ENCODE results near the gene TCF4. TPM values are rescaled to one million over a fixed set of nuclear protein-coding genes. Genes with fewer than 3 reads are reported as not detected.

The TCF4 gene
- total RNA-seq, 4 donors from 2014 or later, result 114 to 190 (median 132) TPM

DNA sequence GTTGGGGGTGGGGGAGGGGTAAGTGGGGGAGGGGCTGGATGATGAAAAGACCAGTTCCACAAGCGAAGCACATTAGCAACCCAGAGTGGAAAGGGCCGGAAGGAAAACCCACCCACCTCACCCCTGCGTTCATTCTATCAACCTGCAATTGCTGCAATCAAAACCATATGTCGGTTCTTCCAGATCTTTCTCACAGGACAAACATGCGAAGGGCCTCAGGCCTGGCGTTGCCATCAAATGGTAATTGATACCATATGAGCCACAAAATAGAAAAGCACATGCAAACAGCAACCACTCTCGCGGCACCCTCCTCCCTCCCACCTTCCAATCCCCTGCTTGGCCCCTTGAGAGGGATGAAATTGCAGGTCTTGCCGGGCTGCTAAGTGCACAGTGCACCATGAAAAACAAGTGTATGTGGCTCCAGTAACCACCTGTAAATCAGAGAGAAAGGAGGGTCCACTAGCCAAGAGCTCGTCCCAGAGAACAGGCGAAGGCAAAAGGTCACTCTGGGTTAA lies 287.5 kb downstream of the TCF4 start:
- no peak for DNase-seq
- Histone ChIP-seq H3K4me1 (peaks cover 0 to 19% of the 10 kb centered on the region in 2 donors), H3K9me3 (no peaks in the 10 kb centered on the region), H3K27me3 (no peaks in the 10 kb centered on the region), H3K4me3 (replicated peaks in 1 of 3) (no peak overlapping the region), H3K36me3 (no peaks in the 10 kb centered on the region), H3K27ac (no peak overlapping the region)
- 68 to 71% methylated on average over 11 of the region's 11 CpGs for WGBS, 2 donors
- TF ChIP-seq POLR2A (IDR thresholded peaks at IDR 0.05), result no peak
- TF ChIP-seq, protein P1, sequence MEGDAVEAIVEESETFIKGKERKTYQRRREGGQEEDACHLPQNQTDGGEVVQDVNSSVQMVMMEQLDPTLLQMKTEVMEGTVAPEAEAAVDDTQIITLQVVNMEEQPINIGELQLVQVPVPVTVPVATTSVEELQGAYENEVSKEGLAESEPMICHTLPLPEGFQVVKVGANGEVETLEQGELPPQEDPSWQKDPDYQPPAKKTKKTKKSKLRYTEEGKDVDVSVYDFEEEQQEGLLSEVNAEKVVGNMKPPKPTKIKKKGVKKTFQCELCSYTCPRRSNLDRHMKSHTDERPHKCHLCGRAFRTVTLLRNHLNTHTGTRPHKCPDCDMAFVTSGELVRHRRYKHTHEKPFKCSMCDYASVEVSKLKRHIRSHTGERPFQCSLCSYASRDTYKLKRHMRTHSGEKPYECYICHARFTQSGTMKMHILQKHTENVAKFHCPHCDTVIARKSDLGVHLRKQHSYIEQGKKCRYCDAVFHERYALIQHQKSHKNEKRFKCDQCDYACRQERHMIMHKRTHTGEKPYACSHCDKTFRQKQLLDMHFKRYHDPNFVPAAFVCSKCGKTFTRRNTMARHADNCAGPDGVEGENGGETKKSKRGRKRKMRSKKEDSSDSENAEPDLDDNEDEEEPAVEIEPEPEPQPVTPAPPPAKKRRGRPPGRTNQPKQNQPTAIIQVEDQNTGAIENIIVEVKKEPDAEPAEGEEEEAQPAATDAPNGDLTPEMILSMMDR (IDR thresholded peaks at IDR 0.05), result no peak
- intact Hi-C loops (cut with DNase I), result no loop called here

DNA sequence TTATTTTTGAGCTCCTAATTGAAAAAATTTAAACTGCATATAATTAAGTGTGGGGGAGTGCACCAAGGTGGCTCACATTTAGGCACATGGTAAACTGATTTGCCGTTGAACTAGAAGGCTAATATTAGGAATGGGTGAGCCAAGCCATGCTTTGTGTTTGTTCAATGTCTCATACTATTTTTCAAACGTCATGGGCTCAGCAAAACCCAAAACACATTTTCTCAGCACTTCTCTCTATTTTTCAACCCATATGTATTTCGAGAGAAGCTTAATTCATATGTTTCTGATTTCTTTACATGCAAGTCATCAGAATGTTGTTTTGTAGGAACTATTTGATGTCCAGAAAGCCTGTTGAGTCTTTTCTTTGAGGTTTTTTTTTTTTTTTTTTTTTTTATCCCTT lies 291.2 kb downstream of the TCF4 start:
- DNase-seq, result no peak
- Histone ChIP-seq H3K27me3 (no peaks in the 10 kb centered on the region), H3K4me1 (peaks cover 0 to 7% of the 10 kb centered on the region in 2 donors), H3K4me3 (replicated peaks in 1 of 3) (no peak overlapping the region), H3K27ac (no peak overlapping the region), H3K36me3 (no peaks in the 10 kb centered on the region), H3K9me3 (no peaks in the 10 kb centered on the region)
- intact Hi-C loops (cut with DNase I), result no loop called here
- TF ChIP-seq, protein P1 (IDR thresholded peaks at IDR 0.05), result no peak
- TF ChIP-seq POLR2A (IDR thresholded peaks at IDR 0.05), result no peak
- WGBS, 2 donors, result 86 to 87% methylated on average over 3 of the region's 3 CpGs

DNA sequence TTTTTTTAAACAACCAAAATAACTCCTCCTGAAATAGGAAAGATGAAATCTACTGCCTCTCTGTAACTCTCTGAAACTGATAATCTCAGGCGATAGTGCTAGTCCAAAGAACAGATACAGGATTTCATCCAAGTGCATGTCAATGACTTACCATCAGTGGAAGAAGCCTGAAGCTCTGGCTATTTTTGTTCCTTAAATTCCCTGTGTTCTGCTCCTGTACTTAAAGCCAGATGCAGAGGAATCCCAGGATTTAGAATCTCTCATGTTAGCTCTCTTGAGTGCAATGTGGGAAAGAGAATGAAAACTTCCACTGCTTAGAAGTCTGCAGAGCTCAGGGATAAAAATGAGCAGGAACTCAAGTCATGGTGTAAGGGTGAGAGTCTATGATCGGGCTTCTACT lies 291.9 kb downstream of the TCF4 start:
- no peak overlapping the region for H3K4me3 ChIP-seq (replicated peaks in 1 of 3)
- DNase-seq, result no peak
- peaks cover 0 to 7% of the 10 kb centered on the region in 2 donors for H3K4me1 ChIP-seq
- H3K27me3 ChIP-seq, result no peaks in the 10 kb centered on the region
- intact Hi-C loops (cut with DNase I), result no loop called here
- H3K9me3 ChIP-seq, result no peaks in the 10 kb centered on the region
- H3K27ac ChIP-seq, result no peak overlapping the region
- no peaks in the 10 kb centered on the region for H3K36me3 ChIP-seq
- TF ChIP-seq, protein P1 (IDR thresholded peaks at IDR 0.05), result no peak
- no peak for TF ChIP-seq POLR2A (IDR thresholded peaks at IDR 0.05)
- 84 to 88% methylated on average over 2 of the region's 2 CpGs for WGBS, 2 donors

DNA sequence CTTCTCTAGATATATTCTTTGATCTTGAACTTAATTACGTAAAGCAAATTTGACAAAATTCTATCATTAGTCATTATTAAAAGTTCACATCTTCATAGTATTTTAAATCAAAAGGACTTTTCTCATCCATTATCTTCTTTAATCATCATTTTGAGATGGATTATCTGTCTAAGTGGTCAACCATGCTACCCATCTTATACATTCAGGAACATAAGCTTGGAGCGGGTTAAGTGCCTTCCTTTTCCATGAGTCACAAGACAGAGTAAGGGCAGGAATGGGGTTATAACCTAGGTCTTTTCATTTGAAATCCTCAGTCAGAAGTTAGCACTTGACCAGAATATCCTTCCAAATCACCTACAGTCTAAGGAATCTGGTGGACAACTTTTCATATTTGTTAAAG lies 297.1 kb downstream of the TCF4 start:
- no peak overlapping the region for H3K4me3 ChIP-seq (replicated peaks in 1 of 3)
- H3K4me1 ChIP-seq, result peaks cover 7 to 30% of the 10 kb centered on the region in 2 donors
- H3K27me3 ChIP-seq, result no peaks in the 10 kb centered on the region
- intact Hi-C loops (cut with DNase I), result no loop called here
- 95 to 99% methylated on average over 2 of the region's 2 CpGs for WGBS, 2 donors
- no peak for TF ChIP-seq POLR2A (IDR thresholded peaks at IDR 0.05)
- TF ChIP-seq, protein P1 (IDR thresholded peaks at IDR 0.05), result no peak
- no peaks in the 10 kb centered on the region for H3K9me3 ChIP-seq
- no peaks in the 10 kb centered on the region for H3K36me3 ChIP-seq
- no peak for DNase-seq
- no peak overlapping the region for H3K27ac ChIP-seq

DNA sequence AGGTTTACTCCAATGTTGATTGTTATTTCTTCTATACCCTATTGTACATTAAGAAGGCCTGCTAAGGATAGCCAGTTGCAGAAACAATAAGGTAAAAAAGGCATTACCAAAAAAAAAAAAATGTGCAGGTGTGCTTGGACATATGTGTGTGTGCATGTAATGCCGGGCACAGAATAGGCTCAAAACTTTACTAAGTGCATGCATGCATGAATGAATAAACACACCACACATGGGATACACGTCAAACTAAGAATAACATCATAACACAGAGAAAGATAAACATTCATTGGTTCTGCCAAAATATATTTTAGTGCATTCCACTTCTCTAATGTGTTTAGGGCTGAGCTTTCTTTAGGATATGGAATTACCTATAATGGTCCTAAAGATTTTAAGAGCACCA lies 298.2 kb downstream of the TCF4 start:
- TF ChIP-seq, protein P1 (IDR thresholded peaks at IDR 0.05), result no peak
- no peak for TF ChIP-seq POLR2A (IDR thresholded peaks at IDR 0.05)
- H3K4me1 ChIP-seq, result peaks cover 7 to 30% of the 10 kb centered on the region in 2 donors
- no peaks in the 10 kb centered on the region for H3K36me3 ChIP-seq
- no peaks in the 10 kb centered on the region for H3K27me3 ChIP-seq
- H3K27ac ChIP-seq, result no peak overlapping the region
- DNase-seq, result no peak
- intact Hi-C loops (cut with DNase I), result no loop called here
- WGBS, 2 donors, result 43 to 49% methylated on average over 2 of the region's 2 CpGs
- H3K9me3 ChIP-seq, result no peaks in the 10 kb centered on the region
- H3K4me3 ChIP-seq (replicated peaks in 1 of 3), result no peak overlapping the region
